Natural killer cell (primary cell): ENCODE measurements around the gene CES2. TPM values are rescaled to one million over a fixed set of nuclear protein-coding genes. Genes with fewer than 3 reads are reported as not detected.

ENCODE experiments used
- ATAC-seq, 3 donors: fragments of 150-1000 bp in 2 of 3; fragments of 200-7000 bp in 1 of 3; cut with Tn5 transposase; 1 replicate in 1 of 3; 2 replicates in 2 of 3; pipeline ENCODE4 v1.10.0; 2021; ENCODE audit warnings: mild to moderate bottlenecking in 2 of 3, moderate library complexity in 2 of 3
- DNase-seq, 2 donors: peaks; one replicate each; pipeline versions ENCODE4 v3.0.0 to v3.0.0-alpha.2; 2013 to 2021; ENCODE audit warnings: mixed read lengths in 1 of 2
- H3K27ac ChIP-seq: one replicate; pipeline ENCODE4 v1.5.1; 2013; ENCODE audit warnings: mild to moderate bottlenecking, low read length
- H3K27me3 ChIP-seq: one replicate; pipeline ENCODE4 v1.6.1; 2013; ENCODE audit warnings: low read length; ENCODE audit not compliant: control insufficient read depth, insufficient read depth
- H3K36me3 ChIP-seq: one replicate; pipeline ENCODE4 v1.6.1; 2013; ENCODE audit warnings: low read length; ENCODE audit not compliant: control insufficient read depth, insufficient read depth
- H3K4me1 ChIP-seq: one replicate; pipeline ENCODE4 v1.6.1; 2013; ENCODE audit warnings: low read length; ENCODE audit not compliant: control insufficient read depth, insufficient read depth
- H3K4me3 ChIP-seq: one replicate; pipeline ENCODE4 v1.5.1; 2013; ENCODE audit warnings: low read length
- H3K9me3 ChIP-seq: one replicate; pipeline ENCODE4 v1.6.1; 2013; ENCODE audit warnings: low read length; ENCODE audit not compliant: control insufficient read depth, insufficient read depth
- H3K27ac Mint-ChIP-seq, 2 donors: one replicate each; pipeline ENCODE4 v1.8.0; 2022; ENCODE audit warnings: mild to moderate bottlenecking in 2 of 2, mixed read lengths in 2 of 2, moderate library complexity in 1 of 2
- H3K27me3 Mint-ChIP-seq, 2 donors: one replicate each; pipeline ENCODE4 v1.8.0; 2022; ENCODE audit warnings: low read depth in 2 of 2, mixed read lengths in 2 of 2
- H3K36me3 Mint-ChIP-seq: one replicate; pipeline ENCODE4 v1.8.0; 2022; ENCODE audit warnings: mixed read lengths
- H3K4me1 Mint-ChIP-seq, 2 donors: one replicate each; pipeline ENCODE4 v1.8.0; 2022; ENCODE audit warnings: mixed read lengths in 2 of 2
- H3K4me3 Mint-ChIP-seq: one replicate; pipeline ENCODE4 v1.8.0; 2022; ENCODE audit warnings: mild to moderate bottlenecking, moderate library complexity, mixed read lengths
- H3K9me3 Mint-ChIP-seq, 2 donors: one replicate each; pipeline ENCODE4 v1.8.0; 2022; ENCODE audit warnings: mixed read lengths in 2 of 2
- CTCF ChIP-seq: fragments of 200-600 bp; IDR thresholded peaks from one replicate; pipeline ENCODE4 v1.8.0; 2022; ENCODE audit warnings: antibody characterized with exemption
- WGBS: methylation state at CpG from one replicate; pipeline ENCODE4 v1.1.7; 2013; ENCODE audit warnings: missing lambda C conversion rate; ENCODE audit not compliant: insufficient coverage; 5-methylcytosine and 5-hydroxymethylcytosine counted together
- intact Hi-C: fragments of 100-400 bp; cut with micrococcal nuclease; formaldehyde crosslinking; loops from one replicate; pipeline ENCODE4 v1.14.2; 2022
- total RNA-seq, 4 donors: library from RNA; stranded (reverse); fragments of 120-200 nt in 1 of 4; gene quantifications; one replicate each; pipeline versions ENCODE4 v1.2.3 to v1.2.4, GENCODE V29; 2013 to 2022

Gene CES2
- total RNA-seq, 3 donors from 2014 or later (not counting 1 experiment from before 2014, with no cell fraction given), result 26.9 to 33.6 (median 33.1) TPM

- Histone ChIP-seq H3K9me3 (no peaks in the 10 kb centered on the region), H3K4me3 (no peak overlapping the region), H3K27me3 (no peaks in the 10 kb centered on the region), H3K36me3 (peaks cover 31% of the 10 kb centered on the region), H3K4me1 (no peaks in the 10 kb centered on the region), H3K27ac (no peak overlapping the region)
- Mint-ChIP-seq H3K27ac (no peak overlapping the region), H3K4me1 (peaks cover 10 to 30% of the 10 kb centered on the region in 2 donors), H3K4me3 (no peak overlapping the region), H3K9me3 (no peaks in the 10 kb centered on the region), H3K27me3 (no peaks in the 10 kb centered on the region), H3K36me3 (no peaks in the 10 kb centered on the region)
- ATAC-seq (no peak), DNase-seq (no peak)
- 96% methylated on average over 6 of the region's 6 CpGs for WGBS
- TF ChIP-seq CTCF, result no peak
- intact Hi-C loops, result no loop called here
Measured at GRCh38 chr16:66888647-66889615, 46.4 kb upstream of the CES2 start.

- Histone ChIP-seq H3K27me3 (no peaks in the 10 kb centered on the region), H3K36me3 (peaks cover 29% of the 10 kb centered on the region), H3K9me3 (no peaks in the 10 kb centered on the region), H3K4me3 (no peak overlapping the region), H3K27ac (no peak overlapping the region), H3K4me1 (no peaks in the 10 kb centered on the region)
- ATAC-seq (no peak), DNase-seq (no peak)
- H3K27me3 Mint-ChIP-seq, result no peaks in the 10 kb centered on the region
- H3K36me3 Mint-ChIP-seq, result no peaks in the 10 kb centered on the region
- no peaks in the 10 kb centered on the region for H3K9me3 Mint-ChIP-seq
- peaks cover 10 to 36% of the 10 kb centered on the region in 2 donors for H3K4me1 Mint-ChIP-seq
- TF ChIP-seq CTCF, result no peak
- H3K4me3 Mint-ChIP-seq, result no peak overlapping the region
- H3K27ac Mint-ChIP-seq, result peak overlapping the region in 1 of 2 donors; percentile 18
- intact Hi-C loops, result no loop called here
- 72% methylated on average over 2 of the region's 4 CpGs for WGBS
Measured at GRCh38 chr16:66889622-66890021, 45.7 kb upstream of the CES2 start.

GRCh38 chr16:66890799-66891198 is 44.5 kb upstream of the CES2 start:
- peaks cover 10 to 38% of the 10 kb centered on the region in 2 donors for H3K4me1 Mint-ChIP-seq
- no peaks in the 10 kb centered on the region for H3K36me3 Mint-ChIP-seq
- H3K27me3 Mint-ChIP-seq, result no peaks in the 10 kb centered on the region
- TF ChIP-seq CTCF, result no peak
- intact Hi-C loops, result no loop called here
- no peaks in the 10 kb centered on the region for H3K9me3 Mint-ChIP-seq
- no peak for DNase-seq
- peaks cover 17% of the 10 kb centered on the region for H3K36me3 ChIP-seq
- no peaks in the 10 kb centered on the region for H3K27me3 ChIP-seq
- no peak overlapping the region for H3K27ac ChIP-seq
- no peak for ATAC-seq
- peaks cover 2% of the 10 kb centered on the region for H3K4me1 ChIP-seq
- H3K4me3 Mint-ChIP-seq, result no peak overlapping the region
- H3K9me3 ChIP-seq, result no peaks in the 10 kb centered on the region
- whole genome bisulfite sequencing, result 85% methylated on average over 1 of the region's 2 CpGs
- no peak overlapping the region for H3K4me3 ChIP-seq
- no peak overlapping the region for H3K27ac Mint-ChIP-seq
